Stimulated activated CD4-positive, alpha-beta T cell treated with anti-CD3 and anti-CD28 coated beads, Interleukin-2, amount 100 ng/mL, for 4 hours (primary cell): Measurements from ENCODE around the gene TCFL5.
"Not testable (repeated sequence)": the region's sequence is repeated elsewhere in the genome, so short reads cannot be mapped to it uniquely, and the experiment has no call there.

Experiments used
- DNase-seq: peaks from one replicate; pipeline ENCODE4 v3.0.0-alpha.2; 2020; ENCODE audit warnings: low read depth

Gene TCFL5

DNA sequence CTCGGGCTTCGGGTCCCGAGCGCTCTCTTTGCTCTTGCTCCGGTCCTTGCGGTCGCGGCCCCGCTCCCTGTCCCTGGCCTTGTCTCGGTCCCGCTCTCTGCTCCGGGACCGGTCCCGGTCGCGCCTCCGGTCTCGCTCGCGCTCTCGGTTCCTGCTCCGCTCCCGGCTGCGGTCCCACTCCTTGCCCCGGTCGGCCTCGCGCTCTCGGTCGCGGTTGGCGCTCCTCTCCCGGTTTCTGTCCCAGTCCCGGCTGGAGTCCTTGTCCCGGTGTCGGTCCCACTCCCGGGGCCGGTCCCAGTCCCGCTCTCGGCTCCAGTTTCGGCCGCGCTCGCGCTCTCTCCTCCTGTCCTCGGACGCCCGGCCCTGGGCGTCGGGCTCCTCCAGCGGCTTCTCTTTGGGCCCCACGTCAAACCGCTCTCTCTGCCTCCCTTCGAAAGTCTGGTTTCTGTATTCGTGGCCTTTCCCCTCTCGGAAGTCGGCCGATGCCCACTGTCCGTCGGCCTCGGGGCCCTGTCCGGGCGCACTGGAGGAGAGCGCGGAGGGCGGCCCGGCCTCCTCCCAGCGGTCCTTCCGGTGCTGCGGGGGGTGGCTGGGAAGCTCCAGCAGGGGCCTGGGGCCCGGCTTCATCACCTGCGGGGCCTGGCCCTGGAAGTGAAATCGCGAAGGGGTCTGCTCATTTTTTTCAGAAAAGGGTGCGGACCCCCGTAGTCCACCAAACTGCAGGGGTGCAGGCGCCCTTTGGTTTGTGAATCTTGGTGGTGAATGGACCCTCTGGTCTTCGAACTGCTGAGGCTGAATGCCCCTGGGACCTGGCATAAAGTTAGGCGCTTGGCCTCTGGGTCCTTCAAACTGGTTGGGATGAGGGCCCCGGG, 17.9 kb upstream of the TCFL5 start:
- no peak for DNase-seq

DNA sequence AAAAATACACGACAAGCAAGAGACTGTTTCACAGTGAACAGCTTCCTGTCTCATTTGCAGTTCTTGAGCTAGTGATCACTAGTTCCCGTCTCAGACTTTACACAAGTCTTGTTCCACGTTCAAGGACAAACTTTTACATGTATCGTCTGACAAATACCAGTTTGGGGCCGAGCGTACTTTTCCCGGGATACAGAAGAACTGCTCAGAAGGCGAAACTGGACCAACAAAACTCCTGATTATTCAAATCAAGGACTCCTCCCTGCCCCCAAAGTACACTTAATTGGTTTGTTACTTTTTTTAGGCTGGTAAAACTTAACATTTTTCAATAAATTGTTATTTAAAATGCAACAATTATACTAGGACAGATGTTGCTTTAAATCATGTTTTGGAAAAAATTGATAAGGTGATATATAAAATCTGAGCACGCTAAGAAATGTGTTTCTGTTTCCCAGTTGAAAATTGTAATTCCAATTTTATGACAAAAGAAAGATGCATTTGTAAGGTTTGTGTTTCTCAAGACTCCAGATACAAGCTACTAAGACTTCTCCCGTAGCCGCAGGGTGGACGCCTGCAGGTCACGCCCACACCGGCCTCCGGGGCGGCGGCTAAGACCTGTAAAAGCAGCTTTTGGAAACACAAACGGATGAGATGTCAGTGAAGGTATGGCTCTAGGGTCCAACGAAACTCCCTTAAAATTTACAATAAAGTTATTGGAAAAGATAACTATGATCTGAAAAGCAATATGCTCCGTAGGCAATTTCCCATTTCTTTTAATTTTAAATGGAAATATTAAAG, 16.8 kb upstream of the TCFL5 start:
- no peak for DNase-seq

DNA sequence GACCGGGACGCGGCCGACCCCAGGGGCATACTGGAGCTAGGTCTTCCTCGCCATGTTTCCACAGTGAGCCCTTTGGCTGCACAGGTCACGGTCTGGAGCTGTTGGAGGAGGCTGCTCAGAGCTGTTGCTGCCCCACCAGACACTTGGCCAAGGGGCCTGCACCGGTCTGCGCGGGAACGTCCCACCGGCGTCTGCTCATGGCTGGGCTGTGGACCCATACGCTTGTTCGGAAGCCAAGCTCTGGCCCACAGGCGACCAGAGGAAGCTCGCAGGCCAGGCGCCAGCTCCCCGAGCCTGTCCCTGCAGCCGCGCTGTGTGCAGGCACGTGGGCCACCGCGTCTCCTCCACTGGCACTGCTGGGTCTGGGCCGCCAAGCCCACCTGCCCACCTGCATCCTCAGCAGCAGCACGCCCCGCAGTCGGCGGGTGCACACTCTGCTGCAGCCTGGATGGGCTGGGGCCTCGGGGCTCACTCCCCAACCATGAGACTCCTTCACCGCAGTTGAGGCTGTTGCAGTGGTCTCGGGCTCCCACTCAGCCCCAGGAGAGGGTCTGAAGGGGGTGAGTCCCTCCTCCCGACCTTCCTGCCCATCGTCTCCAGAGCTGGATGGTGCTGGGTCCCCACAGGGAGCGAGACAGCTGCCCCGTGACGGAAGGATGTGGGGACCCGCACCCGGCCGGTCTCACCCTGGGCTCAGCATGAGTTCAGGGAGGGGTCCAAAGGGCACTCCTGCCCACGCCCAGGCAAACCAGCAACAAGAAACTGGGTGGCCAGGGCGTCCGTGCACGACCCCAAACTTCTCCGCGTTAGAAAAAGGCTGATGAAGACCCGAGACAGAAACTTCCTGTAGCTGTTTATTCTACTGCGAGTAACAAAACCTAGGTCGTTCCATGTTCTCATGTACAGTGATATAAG, 15.5 kb upstream of the TCFL5 start:
- no peak for DNase-seq

DNA sequence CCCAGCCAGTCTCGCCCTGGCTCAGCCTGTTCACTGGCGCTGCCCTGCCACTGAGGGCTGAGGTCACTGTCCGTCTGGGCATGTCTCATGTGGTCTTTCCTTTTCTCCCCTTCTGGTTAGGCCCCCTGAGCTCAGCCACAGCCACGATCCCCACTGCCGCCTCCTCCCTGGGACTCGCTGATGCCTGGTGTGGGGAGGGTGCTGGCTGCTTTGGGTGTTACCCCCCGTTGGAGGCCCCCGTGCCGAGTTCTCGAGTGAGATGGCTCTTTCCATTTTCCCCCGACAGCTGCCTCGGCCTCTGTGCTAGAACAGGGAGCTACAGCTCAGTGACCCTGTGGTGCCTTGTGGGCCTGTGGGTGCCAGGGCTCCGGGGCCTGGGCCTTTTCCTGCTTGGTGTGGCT, 14.9 kb upstream of the TCFL5 start:
- no peak for DNase-seq

DNA sequence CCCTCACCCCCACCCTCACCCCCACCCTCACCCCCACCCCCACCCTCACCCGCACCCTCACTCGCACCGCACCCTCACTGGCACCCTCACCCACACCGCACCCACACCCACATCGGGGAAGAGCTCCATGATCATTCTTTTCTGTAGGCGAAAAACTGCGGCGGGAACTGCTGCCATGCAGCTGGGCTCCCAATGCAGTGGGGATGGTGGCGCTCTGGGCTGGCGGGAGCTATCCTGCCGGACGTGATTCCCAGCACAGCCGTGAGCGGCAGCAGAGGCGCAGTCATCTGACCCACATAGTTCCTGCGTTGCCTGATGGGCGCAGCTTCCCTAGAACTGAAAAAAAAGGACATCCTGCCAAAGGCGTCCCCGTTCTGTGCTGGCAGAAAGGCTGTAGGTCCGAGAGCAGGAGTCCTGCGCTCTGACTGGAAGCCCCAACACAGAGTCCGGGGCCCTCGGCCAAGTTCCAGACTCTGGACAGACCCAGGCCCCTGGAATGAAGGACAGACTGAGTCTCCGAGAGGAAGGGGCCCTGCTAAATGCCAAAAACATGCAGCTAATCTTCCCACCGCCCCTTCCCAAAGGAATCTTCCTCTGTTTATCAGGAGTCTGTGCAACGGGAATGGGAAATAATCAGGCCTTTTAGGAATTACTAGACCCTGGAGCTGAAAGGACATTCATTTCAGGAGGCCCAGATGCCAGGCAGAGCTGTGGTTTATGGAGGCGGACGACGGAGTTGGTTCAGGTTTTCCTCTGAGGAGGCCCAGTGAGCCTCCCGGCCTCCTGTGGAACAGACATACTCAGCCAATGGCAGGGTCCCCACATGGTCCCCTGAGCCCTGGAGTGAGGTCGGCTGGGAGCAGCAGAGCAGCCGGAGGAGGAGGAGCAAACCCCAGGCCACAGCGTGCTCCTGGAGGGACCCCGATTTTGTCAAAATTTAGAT, 14.1 kb upstream of the TCFL5 start:
- no peak for DNase-seq

DNA sequence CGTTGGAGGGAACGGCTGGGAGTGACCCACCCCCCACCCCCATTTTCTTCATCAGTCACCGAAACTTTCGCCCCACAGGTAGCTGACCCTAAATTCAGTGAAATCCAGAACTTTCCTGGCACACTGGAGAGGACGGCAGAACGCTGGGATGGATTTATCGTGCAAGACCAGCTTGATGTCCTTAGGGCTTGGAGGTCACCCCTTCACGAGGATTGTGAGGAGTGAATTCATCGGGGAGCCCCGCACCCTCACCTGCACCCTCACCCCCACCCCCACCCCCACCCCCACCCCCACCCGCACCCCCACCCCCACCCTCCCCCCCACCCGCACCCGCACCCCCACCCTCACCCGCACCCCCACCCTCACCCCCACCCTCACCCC, 13.3 kb upstream of the TCFL5 start:
- DNase-seq, result no peak

DNA sequence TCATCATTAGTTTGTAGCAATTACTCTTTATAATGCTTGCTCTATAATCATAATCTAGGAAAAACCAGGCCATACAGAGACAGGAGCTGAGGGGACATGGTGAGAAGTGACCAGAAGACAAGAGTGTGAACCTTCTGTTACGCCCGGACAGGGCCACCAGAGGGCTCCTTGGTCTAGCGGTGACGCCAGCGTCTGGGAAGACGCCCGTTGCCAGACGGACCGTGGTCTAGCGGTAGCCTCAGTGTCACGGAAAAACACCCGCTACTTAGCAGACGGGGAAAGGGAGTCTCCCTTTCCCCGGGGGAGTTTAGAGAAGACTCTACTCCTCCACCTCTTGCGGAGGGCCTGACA, 12.0 kb upstream of the TCFL5 start:
- DNase-seq, result not testable (repeated sequence)

DNA sequence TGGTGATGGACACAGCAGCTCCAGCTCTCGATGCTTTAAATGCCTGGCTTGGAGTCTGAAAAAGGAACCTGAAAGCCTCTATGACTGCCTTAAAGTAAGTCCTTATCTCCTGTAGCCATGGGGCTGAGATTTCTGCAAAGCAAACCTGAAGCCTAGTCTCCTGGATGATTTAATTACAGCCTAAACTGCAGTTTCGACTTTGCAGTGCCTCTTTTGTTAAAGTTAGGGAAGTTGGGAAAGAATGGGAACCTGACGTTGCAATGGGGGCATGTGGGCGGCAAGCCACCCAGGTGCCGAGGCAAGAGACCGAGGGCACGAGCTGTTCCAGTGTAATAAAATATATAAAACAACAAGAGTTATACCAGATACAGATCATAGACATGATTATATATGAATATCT, 11.7 kb upstream of the TCFL5 start:
- no peak for DNase-seq

DNA sequence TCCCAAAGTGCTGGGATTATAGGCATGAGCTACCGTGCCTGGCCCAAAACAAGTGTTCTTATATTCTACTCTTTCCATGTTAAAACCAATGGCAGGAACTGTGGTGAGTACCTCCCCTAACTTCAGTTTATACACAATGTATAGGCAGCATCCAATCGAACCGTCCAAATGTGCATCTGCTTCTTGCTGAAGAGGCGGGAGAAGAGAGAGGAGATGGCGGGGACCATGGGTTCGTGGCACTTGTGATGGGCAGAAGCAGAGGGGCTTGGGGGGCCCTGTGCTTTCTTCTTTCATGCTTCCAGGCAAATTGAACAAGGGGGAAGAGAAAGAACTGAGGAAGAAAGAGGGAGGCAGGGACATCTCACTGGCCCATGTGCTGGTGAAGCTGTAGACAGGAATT, 11.2 kb upstream of the TCFL5 start:
- no peak for DNase-seq

DNA sequence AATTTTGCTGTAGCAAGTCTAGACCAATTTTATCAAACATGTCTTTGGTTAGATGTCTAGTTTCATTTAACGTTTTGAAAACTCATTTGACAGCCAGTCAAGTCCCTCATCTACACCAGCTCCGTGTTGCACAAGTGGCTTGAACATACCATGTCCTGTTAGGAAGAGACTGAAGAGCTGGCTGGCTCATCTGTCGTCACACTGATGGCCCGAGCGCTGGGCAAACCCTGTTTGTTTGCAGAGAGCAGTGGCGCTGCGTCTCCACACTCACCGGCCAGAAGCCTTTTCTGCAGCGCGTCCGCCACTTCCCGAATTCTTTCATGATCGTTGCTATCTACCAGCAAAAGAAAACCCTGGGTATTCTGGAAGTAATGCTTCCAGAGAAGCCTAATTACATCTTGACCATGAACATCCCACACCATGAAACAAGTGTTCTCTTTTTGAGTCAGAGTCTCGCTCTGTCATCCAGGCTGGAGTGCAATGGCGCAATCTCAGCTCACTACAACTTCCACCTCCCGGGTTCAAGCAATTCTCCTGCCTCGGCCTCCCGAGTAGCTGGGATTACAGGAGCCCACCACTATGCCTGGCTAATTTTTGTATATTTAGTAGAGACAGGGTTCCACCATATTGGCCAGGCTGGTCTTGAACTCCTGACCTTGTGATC, 10.7 kb upstream of the TCFL5 start:
- DNase-seq, result no peak

DNA sequence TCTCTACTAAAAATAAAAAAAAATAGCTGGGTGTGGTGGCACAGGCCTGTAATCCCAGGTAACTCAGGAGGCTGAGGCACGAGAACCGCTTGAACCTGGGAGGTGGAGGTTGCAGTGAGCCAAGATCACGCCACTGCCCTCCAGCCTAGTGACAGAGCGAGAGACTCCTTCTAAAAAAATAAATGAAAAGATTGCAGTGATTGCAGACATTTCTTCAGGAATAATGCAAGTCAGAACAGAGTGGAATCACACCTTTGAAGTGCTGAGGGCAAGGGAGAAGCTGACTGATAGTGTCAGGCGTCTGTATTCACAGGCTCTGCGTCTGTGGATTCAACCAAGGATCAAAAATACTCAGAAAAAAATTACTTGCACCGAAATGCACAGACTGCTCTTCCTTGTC, 2.6 kb upstream of the TCFL5 start:
- no peak for DNase-seq

DNA sequence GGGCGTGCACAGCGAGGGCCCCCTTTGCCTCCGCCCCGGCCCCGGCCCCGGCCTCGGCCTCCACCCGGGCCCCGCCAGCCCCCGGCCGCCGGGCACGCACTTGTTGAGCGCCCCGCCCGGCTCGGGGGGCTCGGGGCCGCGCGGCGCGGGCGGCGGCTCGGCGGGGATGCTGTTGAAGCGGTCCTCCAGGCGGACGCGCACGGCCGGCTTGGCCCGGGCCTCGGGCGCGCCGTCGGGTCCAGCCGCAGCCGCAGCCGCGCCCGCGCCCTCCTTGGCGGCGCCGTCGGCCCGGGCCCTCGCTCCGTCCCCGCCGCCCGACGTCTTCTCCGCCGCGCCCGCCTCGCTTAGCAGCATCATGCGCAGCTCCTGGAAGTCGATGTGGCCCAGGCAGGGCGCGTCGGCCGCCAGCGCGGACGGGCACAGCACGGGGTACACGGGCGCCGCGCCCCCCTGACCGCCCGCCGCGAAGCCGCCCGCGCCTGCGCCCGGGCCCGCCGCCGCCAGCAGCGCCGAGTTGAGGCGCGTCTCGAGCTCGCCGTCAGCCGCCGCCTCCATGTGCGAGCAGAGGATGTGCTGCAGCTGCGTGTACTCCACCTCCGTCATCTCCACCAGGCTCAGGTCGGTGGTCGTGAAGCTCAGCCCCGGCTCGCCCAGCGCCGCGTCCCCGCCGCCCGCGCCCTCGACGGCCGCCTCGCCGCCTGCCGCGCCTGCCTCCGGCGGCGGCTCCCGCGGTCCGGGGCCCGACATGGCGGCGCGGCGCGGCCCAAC, 514 bp downstream of the TCFL5 start:
- DNase-seq, result no peak

DNA sequence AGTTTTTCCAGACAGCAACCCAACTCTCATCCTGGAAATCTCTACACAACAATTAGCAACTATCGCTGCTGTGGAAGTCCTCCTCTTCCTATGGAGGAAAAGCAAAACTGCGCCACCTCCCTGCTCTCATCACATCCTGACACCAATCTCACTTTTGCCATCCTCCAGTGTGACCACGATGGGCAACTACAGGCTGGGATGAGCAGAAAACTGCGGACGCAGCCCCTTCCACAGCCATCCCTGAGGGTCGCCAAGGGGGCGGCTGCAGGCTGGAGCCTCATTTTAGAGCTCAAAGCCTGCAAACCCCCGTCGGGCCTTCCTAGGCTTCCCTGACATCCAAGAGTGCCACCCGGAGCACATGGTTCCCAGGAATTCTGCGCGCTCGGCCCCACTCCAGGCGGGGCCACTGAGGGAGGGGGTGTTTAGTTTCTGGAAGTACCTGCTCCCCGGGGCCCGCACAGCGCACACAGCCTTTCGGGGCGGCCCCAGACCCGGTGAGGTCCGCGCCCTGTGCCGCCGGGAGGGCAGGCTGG, 1.2 kb downstream of the TCFL5 start:
- no peak for DNase-seq

DNA sequence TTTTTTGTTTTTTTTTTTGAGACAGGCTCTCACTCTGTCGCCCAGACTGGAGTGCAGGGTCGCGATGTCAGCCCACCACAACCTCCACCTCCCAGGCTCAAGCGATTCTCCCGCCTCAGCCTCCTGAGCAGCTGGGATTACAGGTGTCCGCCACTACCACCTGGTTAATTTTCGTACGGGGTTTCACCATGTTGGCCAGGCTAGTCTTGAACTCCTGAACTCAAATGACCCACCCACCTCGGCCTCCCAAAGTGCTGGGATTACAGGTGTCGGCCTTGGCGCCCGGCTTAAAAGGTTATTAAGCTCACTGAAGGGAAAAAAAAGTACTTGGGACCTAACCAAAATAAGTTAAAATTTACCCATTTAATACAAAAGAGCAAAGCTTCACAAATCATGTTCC, 1.9 kb downstream of the TCFL5 start:
- DNase-seq, result no peak

DNA sequence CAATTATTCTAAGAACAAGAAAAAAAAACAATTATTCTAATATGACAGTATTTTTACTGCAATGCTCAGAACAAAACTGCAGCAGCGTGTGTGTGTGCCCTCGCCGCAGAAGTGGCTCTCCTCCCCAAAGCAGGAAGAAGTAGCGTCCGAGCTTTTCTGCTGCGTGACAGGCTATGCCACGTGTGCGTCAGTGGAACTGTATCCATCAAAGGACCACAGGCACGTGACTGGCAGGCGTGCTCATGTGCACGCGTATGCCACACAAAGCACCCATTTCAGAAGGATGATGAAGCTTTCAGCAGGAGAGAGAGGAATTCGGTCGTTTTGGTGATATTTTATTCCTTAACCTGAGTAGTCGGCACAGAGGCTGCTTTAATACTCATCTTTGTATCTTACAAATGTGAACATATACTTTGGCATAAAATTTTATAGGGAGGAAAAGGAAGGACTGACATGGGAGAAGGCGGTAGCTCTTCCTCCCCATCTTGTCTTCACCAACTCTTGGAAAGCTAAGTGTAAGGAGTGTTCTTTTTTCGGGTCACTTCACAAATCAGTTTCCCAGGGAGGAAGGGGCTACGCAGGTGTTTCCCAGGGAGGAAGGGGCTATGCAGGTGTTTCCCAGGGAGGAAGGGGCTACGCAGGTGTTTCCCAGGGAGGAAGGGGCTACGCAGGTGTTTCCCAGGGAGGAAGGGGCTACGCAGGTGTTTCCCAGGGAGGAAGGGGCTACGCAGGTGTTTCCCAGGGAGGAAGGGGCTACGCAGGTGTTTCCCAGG, 3.4 kb downstream of the TCFL5 start:
- DNase-seq, result no peak

DNA sequence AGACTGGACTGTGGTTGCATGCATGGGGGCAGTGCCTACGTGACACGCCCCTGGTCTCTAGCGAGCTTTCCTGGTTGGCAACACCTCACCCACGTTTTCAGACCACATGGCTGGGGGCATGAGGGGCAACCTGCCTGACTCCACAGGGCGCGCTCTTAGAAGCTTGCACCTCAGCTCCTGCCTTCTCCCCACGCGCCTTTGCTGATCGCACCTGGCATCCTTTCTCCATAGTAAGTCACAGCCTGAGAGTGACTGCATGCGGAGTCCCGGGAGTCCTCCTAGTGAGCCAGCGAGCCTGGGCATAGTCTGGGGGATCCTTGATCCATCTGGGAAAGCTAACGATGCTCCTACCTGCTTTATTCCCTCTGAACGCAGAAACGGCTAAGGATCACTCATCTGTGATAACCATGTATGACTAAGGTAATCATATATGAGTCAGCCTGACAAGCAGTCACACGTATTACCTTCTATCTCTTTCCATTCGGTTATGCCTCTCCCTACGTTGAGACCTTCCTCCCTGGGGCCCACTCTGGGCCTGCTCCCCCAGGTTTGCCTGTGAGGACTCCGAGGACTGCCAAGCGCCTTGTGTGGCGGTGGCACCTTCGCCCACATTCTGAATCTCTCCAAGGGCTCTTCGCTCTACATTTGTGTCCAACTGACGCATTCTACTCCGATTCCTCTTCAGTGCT, 4.5 kb downstream of the TCFL5 start:
- DNase-seq, result no peak

DNA sequence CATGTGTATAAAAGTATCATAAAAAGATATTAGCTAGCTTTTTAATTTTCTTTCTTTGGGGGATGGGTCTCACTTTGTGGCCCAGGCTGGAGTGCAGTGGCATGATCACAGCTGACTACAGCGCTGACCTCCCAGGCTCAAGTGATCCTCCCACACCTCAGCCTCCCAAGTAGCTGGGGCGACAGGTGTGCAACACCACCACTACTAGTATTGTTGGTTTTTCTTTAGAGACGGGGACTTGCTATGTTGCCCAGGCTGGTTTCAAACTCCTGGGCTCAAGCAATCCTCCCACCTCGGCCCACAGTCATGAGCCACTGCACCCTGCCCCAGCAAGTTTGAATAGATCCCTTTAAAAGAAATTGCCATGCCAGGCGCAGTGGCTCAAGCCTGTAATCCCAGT, 6.5 kb downstream of the TCFL5 start:
- no peak for DNase-seq

DNA sequence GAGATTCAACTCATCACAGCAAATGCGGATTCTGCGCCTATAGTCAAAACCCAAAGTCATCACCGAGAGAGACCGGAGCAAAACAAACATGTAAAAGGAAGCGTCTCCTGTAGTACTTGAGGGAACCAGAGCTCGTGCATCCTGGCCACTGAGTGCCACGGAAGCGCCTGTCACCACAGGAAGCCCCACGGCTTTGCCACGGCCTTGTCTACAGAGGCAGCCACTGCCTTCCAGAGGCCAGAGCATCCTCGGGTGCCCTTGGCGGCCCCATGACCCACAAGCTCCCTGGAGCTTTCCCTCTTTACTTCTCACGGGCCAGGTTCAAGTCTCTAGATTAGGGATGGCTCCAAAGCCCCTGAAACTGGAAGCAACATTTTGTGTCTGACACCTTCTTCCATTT, 7.5 kb downstream of the TCFL5 start:
- no peak for DNase-seq
